ENCODE results near the gene KLHL22.
A peak's percentile ranks its signal among the peaks of the same experiment; 100 is the strongest.

The KLHL22 gene

DNA sequence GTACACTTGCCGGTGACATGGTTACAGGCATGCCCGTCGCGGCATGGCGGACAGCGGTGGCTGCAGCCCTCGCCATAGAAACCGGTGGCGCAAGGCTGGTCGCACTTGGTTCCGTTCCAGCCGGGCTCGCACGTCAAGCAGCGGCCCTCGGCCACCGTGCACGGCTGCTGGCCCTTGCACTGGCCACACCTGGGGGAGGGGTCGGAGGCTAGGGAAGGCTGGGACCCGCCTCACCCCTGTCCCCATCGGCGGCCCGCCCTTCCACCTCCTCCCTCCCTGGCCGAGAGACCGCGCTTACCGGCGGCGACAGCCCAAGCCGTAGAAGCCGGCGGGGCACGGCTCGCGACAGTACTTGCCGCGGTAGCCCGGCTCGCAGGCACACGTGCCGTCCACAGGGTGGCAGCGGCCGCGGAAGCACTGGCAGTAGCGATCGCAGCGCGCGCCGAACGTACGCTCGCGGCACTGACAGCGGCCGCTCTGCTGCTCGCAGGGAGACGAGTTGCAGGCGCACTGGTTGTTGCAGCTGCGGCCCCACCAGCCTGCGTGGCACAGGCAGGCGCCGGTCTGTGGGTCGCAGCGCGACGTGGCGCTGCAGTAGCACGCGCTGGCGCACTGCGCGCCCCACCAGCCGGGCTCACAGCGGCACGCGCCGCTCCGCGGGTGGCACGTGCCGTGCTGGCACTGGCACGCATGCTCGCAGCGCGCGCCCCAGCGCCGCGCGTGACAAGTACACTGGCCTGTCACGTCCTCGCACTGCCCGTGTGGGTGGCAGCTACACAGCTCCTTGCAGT, 64.7 kb downstream of the KLHL22 start:
- no peaks in the 10 kb centered on the region for H3K79me2 ChIP-seq (ENCODE audit: control insufficient read depth, low read length)

DNA sequence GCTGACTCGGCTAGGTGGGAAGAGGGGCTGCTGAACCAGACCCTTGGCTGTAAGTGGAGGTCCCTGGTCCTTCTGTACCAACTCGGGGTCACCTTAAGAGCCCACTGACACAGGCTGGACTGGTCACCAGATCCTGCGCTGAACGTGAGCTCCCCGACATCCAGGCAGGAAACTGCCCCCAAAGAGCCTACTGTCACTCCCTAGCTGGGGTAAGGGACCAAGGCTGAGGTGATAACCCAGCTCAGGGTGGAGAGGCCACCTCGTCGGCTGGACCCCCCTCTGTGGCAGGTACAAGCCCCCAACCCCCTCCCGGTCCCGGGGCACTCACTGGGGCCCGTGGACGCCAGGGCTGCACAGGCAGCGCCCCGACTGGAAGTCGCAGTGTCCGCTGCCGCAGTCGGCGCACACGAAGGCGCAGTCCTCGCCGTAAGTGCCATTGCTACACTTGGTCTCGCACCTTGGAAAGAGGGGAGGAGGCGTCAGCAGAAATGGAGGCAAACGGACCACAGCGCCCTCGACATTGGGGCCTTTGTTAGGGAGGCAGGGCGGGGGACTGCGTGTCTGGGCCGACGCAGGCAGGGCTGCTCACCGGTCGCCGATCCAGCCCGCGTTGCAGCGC, 65.4 kb downstream of the KLHL22 start:
- H3K27ac ChIP-seq (ENCODE audit: low read depth, low read length) = no peak overlapping the region
- no peaks in the 10 kb centered on the region for H3K9me2 ChIP-seq (replicated peaks; ENCODE audit: control insufficient read depth, low read length)
- H3F3A ChIP-seq (ENCODE audit: control insufficient read depth, insufficient read depth) = no peaks in the 10 kb centered on the region
- H3K4me1 ChIP-seq (ENCODE audit: control insufficient read depth, low read length) = no peaks in the 10 kb centered on the region; the same call in 1 of the 2 replicates
- TF ChIP-seq EZH2phosphoT487 (IDR thresholded peaks at IDR 0.05; ENCODE audit: borderline replicate concordance, low read length) = no peak
- H4K20me1 ChIP-seq (ENCODE audit: control insufficient read depth, insufficient read depth, low read depth, low read length) = no peaks in the 10 kb centered on the region
- no peaks in the 10 kb centered on the region for H3K79me2 ChIP-seq (ENCODE audit: control insufficient read depth, low read length)
- no peaks in the 10 kb centered on the region for H3K36me3 ChIP-seq (ENCODE audit: control insufficient read depth, low read length)
- H3K9me3 ChIP-seq (ENCODE audit: control insufficient read depth, insufficient read depth, low read length) = no peaks in the 10 kb centered on the region
- no peak overlapping the region for H3K4me3 ChIP-seq (ENCODE audit: low read length)
- no peak overlapping the region for H3K4me2 ChIP-seq (ENCODE audit: low read length)
- peaks cover 16% of the 10 kb centered on the region for H3K27me3 ChIP-seq (ENCODE audit: control insufficient read depth, low read length)

More for the DNA sequence above, 64.7 kb downstream of the KLHL22 start:
- Histone ChIP-seq H3F3A (ENCODE audit: control insufficient read depth, insufficient read depth) (no peaks in the 10 kb centered on the region), H3K4me3 (ENCODE audit: low read length) (no peak overlapping the region), H3K4me2 (ENCODE audit: low read length) (no peak overlapping the region), H4K20me1 (ENCODE audit: control insufficient read depth, insufficient read depth, low read depth, low read length) (no peaks in the 10 kb centered on the region), H3K27ac (ENCODE audit: low read depth, low read length) (no peak overlapping the region), H3K9me2 (replicated peaks; ENCODE audit: control insufficient read depth, low read length) (no peaks in the 10 kb centered on the region), H3K9me3 (ENCODE audit: control insufficient read depth, insufficient read depth, low read length) (no peaks in the 10 kb centered on the region), H3K4me1 (ENCODE audit: control insufficient read depth, low read length) (no peaks in the 10 kb centered on the region; the same call in 1 of the 2 replicates), H3K27me3 (ENCODE audit: control insufficient read depth, low read length) (peaks cover 23% of the 10 kb centered on the region), H3K36me3 (ENCODE audit: control insufficient read depth, low read length) (no peaks in the 10 kb centered on the region)
- no peak for TF ChIP-seq EZH2phosphoT487 (IDR thresholded peaks at IDR 0.05; ENCODE audit: borderline replicate concordance, low read length)
- TF ChIP-seq, protein P1, sequence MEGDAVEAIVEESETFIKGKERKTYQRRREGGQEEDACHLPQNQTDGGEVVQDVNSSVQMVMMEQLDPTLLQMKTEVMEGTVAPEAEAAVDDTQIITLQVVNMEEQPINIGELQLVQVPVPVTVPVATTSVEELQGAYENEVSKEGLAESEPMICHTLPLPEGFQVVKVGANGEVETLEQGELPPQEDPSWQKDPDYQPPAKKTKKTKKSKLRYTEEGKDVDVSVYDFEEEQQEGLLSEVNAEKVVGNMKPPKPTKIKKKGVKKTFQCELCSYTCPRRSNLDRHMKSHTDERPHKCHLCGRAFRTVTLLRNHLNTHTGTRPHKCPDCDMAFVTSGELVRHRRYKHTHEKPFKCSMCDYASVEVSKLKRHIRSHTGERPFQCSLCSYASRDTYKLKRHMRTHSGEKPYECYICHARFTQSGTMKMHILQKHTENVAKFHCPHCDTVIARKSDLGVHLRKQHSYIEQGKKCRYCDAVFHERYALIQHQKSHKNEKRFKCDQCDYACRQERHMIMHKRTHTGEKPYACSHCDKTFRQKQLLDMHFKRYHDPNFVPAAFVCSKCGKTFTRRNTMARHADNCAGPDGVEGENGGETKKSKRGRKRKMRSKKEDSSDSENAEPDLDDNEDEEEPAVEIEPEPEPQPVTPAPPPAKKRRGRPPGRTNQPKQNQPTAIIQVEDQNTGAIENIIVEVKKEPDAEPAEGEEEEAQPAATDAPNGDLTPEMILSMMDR (IDR thresholded peaks at IDR 0.05; ENCODE audit: low read depth, low read length, poor library complexity, severe bottlenecking) = no peak

DNA sequence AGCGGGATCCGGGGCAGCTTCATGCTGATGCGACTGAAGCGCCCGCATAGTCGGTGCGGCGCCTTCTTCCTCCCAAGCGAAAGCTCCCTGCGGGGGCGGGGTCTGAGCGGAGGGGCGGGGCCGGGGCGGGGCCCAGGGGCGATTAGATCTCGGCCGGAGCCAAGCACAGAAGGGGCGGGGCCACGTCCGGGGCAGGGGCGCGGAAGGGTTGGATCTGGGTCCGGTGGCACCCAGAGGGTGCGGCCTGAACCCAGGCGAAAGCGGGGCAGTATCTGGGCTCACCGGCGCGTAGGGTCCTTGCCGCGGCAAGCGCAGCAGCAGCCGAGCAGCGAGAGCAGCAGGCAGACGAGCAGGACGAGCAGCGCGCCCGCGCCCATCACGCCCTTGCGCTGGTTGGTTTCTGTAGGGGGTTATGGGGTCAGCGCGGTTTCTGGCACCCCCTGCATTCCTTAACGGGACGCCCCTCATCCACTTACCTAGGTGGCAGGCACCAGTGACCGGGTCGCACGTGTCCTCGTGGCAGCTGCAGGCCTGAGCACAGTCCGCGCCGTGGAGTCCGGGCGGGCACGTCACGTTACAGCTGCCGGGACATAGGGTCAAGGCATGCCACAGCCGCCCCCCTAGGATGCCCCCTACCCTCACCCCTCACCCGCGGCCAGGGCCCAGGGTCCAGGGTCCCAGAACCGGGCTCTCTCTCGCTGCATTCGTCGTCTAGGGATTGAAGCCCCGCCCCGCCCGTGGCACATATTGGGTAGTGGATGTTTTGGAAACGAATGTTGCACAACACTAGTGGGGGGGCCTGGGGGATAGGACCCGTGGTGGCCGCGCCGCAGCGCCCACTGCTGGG, 66.1 kb downstream of the KLHL22 start:
- Histone ChIP-seq H4K20me1 (ENCODE audit: control insufficient read depth, insufficient read depth, low read depth, low read length) (no peaks in the 10 kb centered on the region), H3K4me1 (ENCODE audit: control insufficient read depth, low read length) (no peaks in the 10 kb centered on the region; the same call in 1 of the 2 replicates), H3K4me3 (ENCODE audit: low read length) (peak overlapping the region; percentile 29), H3K27me3 (ENCODE audit: control insufficient read depth, low read length) (peaks cover 16% of the 10 kb centered on the region), H3K9me2 (replicated peaks; ENCODE audit: control insufficient read depth, low read length) (no peaks in the 10 kb centered on the region), H3F3A (ENCODE audit: control insufficient read depth, insufficient read depth) (no peaks in the 10 kb centered on the region), H3K27ac (ENCODE audit: low read depth, low read length) (no peak overlapping the region), H3K36me3 (ENCODE audit: control insufficient read depth, low read length) (no peaks in the 10 kb centered on the region), H3K79me2 (ENCODE audit: control insufficient read depth, low read length) (no peaks in the 10 kb centered on the region), H3K9me3 (ENCODE audit: control insufficient read depth, insufficient read depth, low read length) (no peaks in the 10 kb centered on the region), H3K4me2 (ENCODE audit: low read length) (peak overlapping the region; percentile 40)
- TF ChIP-seq EZH2phosphoT487 (IDR thresholded peaks at IDR 0.05; ENCODE audit: borderline replicate concordance, low read length) = no peak

DNA sequence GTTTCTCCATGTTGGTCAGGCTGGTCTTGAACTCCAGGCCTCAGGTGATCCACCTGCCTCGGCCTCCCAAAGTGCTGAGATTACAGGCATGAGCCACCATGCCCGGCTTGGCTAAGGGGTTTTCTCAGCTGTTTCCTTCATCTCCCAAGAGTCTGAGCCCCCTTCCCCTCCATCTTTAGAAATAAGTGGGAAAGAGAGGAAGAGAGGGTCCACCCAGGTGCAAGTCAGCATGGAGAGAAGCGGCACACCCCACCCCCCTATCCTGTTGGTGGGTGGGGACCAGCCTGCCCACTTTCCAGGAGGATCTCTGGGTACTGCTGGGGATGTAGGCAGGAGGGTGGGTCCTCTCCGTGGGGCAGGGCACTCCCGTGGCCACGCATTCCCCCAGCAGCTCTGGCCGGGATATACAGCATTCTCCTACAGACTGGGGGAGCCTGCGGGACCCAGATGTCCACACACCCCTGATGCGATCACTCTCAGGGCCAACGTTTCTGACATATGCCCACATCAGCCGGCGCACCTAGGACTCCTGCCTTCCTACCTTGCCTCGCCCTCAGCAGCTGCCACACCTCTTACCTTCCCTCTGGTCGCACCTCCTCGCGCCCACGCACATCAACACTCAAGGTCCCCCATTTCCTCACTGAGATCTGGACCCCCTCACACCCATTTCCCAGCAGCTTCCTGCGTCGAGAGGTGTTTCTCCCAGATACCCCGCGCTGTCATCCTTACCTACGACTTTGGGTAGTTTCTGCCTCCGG, 66.9 kb downstream of the KLHL22 start:
- no peaks in the 10 kb centered on the region for H3F3A ChIP-seq (ENCODE audit: control insufficient read depth, insufficient read depth)
- no peaks in the 10 kb centered on the region; the same call in 1 of the 2 replicates for H3K4me1 ChIP-seq (ENCODE audit: control insufficient read depth, low read length)
- H3K27ac ChIP-seq (ENCODE audit: low read depth, low read length) = no peak overlapping the region
- no peaks in the 10 kb centered on the region for H3K9me2 ChIP-seq (replicated peaks; ENCODE audit: control insufficient read depth, low read length)
- H3K79me2 ChIP-seq (ENCODE audit: control insufficient read depth, low read length) = no peaks in the 10 kb centered on the region
- TF ChIP-seq, protein P1 (IDR thresholded peaks at IDR 0.05; ENCODE audit: low read depth, low read length, poor library complexity, severe bottlenecking) = no peak
- TF ChIP-seq EZH2phosphoT487 (IDR thresholded peaks at IDR 0.05; ENCODE audit: borderline replicate concordance, low read length) = no peak
- H3K4me3 ChIP-seq (ENCODE audit: low read length) = peak overlapping the region; percentile 22; the same call in 1 of the 2 replicates
- H4K20me1 ChIP-seq (ENCODE audit: control insufficient read depth, insufficient read depth, low read depth, low read length) = no peaks in the 10 kb centered on the region
- peaks cover 16% of the 10 kb centered on the region for H3K27me3 ChIP-seq (ENCODE audit: control insufficient read depth, low read length)
- H3K36me3 ChIP-seq (ENCODE audit: control insufficient read depth, low read length) = no peaks in the 10 kb centered on the region
- no peaks in the 10 kb centered on the region for H3K9me3 ChIP-seq (ENCODE audit: control insufficient read depth, insufficient read depth, low read length)
- peak overlapping the region; percentile 40 for H3K4me2 ChIP-seq (ENCODE audit: low read length)

All from DOHH2 (cell line).